ENCODE measurements around the gene SMIM28. TPM values are rescaled to one million over a fixed set of nuclear protein-coding genes. Genes with fewer than 3 reads are reported as not detected.
A peak's percentile ranks its signal among the peaks of the same experiment; 100 is the strongest.

SMIM28 gene
- total and polyA plus RNA-seq, 2 experiments from 2014 or later = not detected

GRCh38 chr6:138410972-138411880 lies 33.5 kb downstream of the SMIM28 start:
- no peak overlapping the region for H3K27ac ChIP-seq
- H3K36me3 ChIP-seq = peaks cover 46% of the 10 kb centered on the region
- no peaks in the 10 kb centered on the region for H3K4me1 ChIP-seq (ENCODE audit: low read depth)
- H3K9me3 ChIP-seq (ENCODE audit: low read depth) = no peaks in the 10 kb centered on the region
- H3K27me3 ChIP-seq = no peaks in the 10 kb centered on the region
- TF ChIP-seq, protein P1, sequence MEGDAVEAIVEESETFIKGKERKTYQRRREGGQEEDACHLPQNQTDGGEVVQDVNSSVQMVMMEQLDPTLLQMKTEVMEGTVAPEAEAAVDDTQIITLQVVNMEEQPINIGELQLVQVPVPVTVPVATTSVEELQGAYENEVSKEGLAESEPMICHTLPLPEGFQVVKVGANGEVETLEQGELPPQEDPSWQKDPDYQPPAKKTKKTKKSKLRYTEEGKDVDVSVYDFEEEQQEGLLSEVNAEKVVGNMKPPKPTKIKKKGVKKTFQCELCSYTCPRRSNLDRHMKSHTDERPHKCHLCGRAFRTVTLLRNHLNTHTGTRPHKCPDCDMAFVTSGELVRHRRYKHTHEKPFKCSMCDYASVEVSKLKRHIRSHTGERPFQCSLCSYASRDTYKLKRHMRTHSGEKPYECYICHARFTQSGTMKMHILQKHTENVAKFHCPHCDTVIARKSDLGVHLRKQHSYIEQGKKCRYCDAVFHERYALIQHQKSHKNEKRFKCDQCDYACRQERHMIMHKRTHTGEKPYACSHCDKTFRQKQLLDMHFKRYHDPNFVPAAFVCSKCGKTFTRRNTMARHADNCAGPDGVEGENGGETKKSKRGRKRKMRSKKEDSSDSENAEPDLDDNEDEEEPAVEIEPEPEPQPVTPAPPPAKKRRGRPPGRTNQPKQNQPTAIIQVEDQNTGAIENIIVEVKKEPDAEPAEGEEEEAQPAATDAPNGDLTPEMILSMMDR (IDR thresholded peaks at IDR 0.05; ENCODE audit: low read depth, low read length) = no peak
- DNase-seq (ENCODE audit: low read depth in 1 of 2, low spot score in 1 of 2) = peak in 1 of 2 donors; percentile 45
- H3K4me3 ChIP-seq = no peak overlapping the region

- Histone ChIP-seq H3K9me3 (ENCODE audit: low read depth) (no peaks in the 10 kb centered on the region), H3K27ac (no peak overlapping the region), H3K4me1 (ENCODE audit: low read depth) (no peaks in the 10 kb centered on the region), H3K27me3 (no peaks in the 10 kb centered on the region), H3K4me3 (no peak overlapping the region), H3K36me3 (peaks cover 22% of the 10 kb centered on the region)
- TF ChIP-seq, protein P1 (IDR thresholded peaks at IDR 0.05; ENCODE audit: low read depth, low read length) = no peak
- DNase-seq (ENCODE audit: low read depth in 1 of 2, low spot score in 1 of 2) = no peak
Observed at GRCh38 chr6:138415125-138415524, 37.4 kb downstream of the SMIM28 start.

DNA sequence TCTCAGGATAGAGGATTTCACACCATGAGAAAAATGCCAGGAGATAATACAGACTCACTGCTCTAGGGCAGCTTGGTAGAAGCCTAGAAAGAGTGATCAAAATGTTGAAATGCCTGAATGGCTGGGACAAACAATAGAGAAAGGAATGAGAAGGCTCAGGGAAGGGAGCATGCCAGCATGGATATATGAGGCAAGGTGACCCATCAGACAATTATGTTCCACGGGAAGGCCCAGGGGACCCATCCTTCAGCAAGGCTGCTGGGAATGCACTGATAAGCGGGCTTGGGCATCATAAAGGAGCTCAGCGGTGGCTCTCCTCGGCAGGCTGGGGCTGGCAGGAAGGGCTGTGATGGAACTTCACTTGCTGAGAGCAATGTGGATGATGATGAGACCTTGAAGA lies 38.5 kb downstream of the SMIM28 start:
- H3K27ac ChIP-seq = no peak overlapping the region
- TF ChIP-seq, protein P1 (IDR thresholded peaks at IDR 0.05; ENCODE audit: low read depth, low read length) = no peak
- peaks cover 17% of the 10 kb centered on the region for H3K36me3 ChIP-seq
- no peaks in the 10 kb centered on the region for H3K27me3 ChIP-seq
- no peaks in the 10 kb centered on the region for H3K9me3 ChIP-seq (ENCODE audit: low read depth)
- no peak for DNase-seq (ENCODE audit: low read depth in 1 of 2, low spot score in 1 of 2)
- H3K4me3 ChIP-seq = no peak overlapping the region
- no peaks in the 10 kb centered on the region for H3K4me1 ChIP-seq (ENCODE audit: low read depth)

GRCh38 chr6:138417493-138418117 lies 39.9 kb downstream of the SMIM28 start:
- TF ChIP-seq, protein P1 (IDR thresholded peaks at IDR 0.05; ENCODE audit: low read depth, low read length) = no peak
- Histone ChIP-seq H3K27ac (no peak overlapping the region), H3K4me3 (no peak overlapping the region), H3K27me3 (no peaks in the 10 kb centered on the region), H3K9me3 (ENCODE audit: low read depth) (no peaks in the 10 kb centered on the region), H3K4me1 (ENCODE audit: low read depth) (no peaks in the 10 kb centered on the region), H3K36me3 (peaks cover 9% of the 10 kb centered on the region)
- DNase-seq (ENCODE audit: low read depth in 1 of 2, low spot score in 1 of 2) = no peak

DNA sequence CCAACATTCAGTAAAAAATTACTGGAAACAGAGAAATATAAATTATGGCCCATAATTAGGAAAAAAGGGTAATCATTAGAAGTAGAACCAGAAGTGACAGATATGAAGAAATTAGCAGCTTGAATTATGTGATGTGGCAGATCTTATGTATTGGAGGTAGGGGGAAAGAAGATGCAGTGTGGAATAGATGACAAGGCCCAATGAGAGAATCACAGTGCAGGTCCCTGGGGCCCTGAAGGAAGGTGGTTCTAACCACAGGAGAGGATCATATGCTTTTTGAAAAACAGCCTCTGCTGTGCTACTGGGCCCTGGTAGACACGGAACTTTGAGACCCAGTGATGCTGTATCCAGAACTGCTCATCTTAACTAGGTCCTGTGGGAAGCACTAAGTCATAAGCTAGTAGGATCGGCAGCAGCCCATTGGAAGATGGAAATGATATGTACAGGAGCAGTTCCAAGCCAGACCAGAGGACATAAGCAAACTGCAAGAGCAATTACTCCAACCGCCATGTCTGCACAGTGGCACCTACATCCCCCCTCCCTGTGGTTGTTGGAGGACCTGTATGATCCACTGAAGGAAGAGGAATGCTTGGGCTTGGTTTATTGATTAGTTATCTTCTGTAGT lies 40.5 kb downstream of the SMIM28 start:
- Histone ChIP-seq H3K9me3 (ENCODE audit: low read depth) (no peaks in the 10 kb centered on the region), H3K27me3 (no peaks in the 10 kb centered on the region), H3K27ac (no peak overlapping the region), H3K4me3 (no peak overlapping the region), H3K4me1 (ENCODE audit: low read depth) (no peaks in the 10 kb centered on the region), H3K36me3 (peaks cover 4% of the 10 kb centered on the region)
- DNase-seq (ENCODE audit: low read depth in 1 of 2, low spot score in 1 of 2) = no peak
- TF ChIP-seq, protein P1 (IDR thresholded peaks at IDR 0.05; ENCODE audit: low read depth, low read length) = no peak
